GM19438 (cell line): ENCODE data around the gene TOX3.

Source experiments
- ATAC-seq: cut with Tn5 transposase; IDR thresholded peaks from one replicate; pipeline ENCODE4 v1.9.1; 2021; ENCODE audit warnings: low read depth; ENCODE audit not compliant: unreplicated experiment

Gene TOX3

GRCh38 chr16:52496051-52496876 lies 50.7 kb downstream of the TOX3 start:
- no peak for ATAC-seq

DNA sequence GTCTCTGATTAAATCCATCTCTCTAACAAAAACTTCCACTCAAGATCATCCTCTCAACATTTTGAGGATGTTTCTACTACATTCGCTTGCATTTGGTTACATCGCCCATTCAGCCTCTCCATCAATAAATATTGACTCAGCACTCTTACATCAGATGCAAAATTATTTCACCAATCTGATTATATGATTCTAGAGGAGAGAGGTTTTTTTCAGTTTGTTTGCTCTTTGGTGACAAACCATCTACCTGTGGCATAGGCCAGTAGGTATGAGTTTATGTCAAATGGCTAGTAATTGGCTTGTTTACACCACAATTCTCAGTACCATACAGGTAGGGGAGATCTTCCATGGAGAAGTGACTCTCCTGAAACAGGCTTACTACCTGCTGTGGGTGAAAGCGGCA lies 52.3 kb downstream of the TOX3 start:
- no peak for ATAC-seq

GRCh38 chr16:52494145-52494544 lies 52.8 kb downstream of the TOX3 start:
- no peak for ATAC-seq

GRCh38 chr16:52492789-52493357 lies 54.1 kb downstream of the TOX3 start:
- no peak for ATAC-seq

GRCh38 chr16:52491216-52491615 lies 55.7 kb downstream of the TOX3 start:
- no peak for ATAC-seq

DNA sequence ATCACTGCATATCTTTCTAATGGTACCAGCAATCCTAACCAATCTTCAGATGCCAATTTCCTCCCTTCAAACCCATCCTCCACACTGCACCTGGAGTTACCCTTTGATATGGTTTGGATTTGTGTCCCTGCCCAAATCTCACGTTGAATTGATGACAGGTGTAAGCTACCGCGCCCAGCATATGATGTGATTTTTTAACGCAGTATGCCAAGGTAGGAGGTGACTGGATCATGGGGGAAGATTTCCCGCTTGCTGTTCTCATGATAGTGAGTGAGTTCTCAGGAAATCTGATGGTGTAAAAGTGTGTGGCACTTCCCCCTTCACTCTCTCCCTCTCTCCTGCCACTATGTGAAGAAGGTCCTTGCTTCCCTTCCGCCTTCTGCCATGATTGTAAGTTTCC lies 57.0 kb downstream of the TOX3 start:
- no peak for ATAC-seq

- ATAC-seq: no peak
These were observed 58.1 kb downstream of the TOX3 start for GRCh38 chr16:52488837-52489289.

- no peak for ATAC-seq
These were observed 59.0 kb downstream of the TOX3 start for GRCh38 chr16:52487849-52488457.

- no peak for ATAC-seq
These were observed 66.7 kb downstream of the TOX3 start for GRCh38 chr16:52480237-52480636.

GRCh38 chr16:52476111-52476510 lies 70.8 kb downstream of the TOX3 start:
- no peak for ATAC-seq

DNA sequence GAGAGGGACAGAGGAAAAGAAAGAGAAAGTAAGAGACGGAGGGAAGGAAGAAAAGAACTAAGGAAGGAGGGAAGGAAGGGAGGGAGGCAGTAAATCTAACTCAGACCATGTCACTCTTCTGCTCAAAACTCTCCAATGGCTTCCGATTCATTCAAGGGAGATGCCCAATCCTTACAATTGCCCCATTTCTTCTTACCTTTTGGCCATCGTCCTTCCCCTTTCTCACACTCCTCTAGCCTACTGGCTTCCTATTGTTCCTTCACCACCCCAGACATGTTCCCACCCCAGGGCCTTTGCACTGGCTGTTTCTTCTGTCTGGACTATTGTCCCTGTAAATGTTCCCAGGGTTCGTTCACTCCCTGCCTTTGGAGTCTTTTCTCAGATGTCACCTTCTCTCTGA lies 72.3 kb downstream of the TOX3 start:
- ATAC-seq: no peak

GRCh38 chr16:52473096-52473495 lies 73.8 kb downstream of the TOX3 start:
- no peak for ATAC-seq

DNA sequence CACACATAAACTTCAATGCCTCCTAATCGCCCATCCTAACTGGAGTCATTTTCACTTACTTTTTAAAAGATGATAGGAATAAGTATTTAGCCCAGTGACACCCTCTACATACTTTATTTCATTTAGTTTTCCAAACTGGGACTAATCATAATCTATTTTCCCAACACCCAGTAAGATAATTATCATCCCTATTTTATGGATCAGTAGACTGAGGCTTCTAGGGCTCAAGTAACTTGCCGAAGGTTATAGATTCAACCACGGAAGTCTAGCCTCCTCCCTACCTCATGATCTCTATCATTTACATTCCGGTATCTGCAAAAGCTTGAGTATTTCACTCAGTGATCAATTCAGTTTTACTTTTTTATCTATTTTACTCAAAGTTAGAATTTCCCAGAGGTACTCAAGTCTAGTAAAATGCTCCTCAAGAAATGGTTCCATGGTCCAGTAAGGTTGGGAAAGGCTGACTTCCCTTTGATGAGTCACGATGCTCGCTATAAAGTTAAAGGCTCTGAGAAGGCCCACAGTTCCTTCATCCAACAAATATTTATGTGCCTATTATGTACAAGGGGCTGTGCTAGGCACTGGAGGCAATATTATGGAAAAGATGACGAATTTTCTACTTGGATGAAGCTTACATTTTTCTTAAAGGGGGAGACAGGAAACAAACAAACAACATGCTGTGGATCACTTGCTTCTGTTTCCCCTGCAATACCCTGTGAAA lies 75.1 kb downstream of the TOX3 start:
- ATAC-seq: no peak

DNA sequence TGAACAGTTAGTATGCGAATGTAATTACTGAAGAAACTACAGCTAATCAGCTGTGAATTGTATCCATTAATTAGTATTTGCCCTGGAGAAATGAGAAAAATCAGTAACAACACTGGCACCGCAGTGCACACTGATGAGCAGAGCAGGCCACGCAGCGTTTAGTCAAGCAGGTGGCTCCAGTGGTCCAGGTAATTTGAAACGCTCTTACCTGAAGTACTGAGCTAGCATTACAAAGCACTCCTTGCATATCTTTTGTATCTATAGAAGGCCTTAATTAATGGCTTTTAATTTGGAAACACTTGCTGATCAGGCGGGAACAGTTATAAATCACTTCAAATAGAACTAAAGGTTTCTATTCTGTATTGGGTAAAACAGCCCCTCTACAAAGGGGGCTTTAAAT lies 76.4 kb downstream of the TOX3 start:
- no peak for ATAC-seq

DNA sequence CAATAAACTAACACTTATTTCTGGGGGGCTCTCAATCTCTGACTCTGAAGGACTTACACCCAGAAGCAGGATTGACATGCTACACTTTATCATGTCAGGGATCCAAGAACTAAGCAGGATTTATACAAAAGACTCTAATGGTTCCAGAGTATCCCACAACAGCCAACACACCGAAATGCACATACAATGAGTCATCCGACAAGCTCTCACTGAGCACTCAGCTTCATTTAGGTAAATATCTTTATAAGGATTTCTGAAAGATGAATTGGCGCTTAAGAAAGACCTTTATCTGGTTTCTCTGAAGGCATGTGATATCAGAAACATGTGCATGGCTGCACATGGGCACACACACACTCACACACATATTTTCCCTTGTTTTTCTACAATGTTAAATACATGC lies 77.2 kb downstream of the TOX3 start:
- ATAC-seq: no peak

- ATAC-seq: no peak
These were observed 77.9 kb downstream of the TOX3 start for GRCh38 chr16:52469091-52469490.

- no peak for ATAC-seq
These were observed 79.2 kb downstream of the TOX3 start for GRCh38 chr16:52467753-52468152.

DNA sequence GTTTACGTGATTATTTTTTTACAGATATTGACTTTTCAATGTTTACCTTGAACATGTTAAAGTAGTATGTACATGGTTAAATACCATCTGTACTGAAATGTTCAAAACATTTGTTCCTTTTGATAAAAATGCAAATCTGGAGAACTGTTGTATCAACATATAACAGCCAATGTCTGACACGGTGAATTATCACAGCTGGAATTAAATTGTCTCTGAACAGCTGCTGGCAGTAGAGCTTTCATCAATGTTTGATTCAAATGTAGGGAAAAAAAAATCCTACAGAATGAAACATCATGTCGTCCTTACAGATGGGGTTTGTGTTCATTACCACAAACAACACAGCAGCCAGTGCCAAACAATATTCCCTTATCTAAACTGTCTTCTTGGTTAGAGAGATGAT lies 79.9 kb downstream of the TOX3 start:
- ATAC-seq: no peak

- no peak for ATAC-seq
These were observed 81.2 kb downstream of the TOX3 start for GRCh38 chr16:52465711-52466267.

- ATAC-seq: no peak
These were observed 83.0 kb downstream of the TOX3 start for GRCh38 chr16:52463904-52464303.

DNA sequence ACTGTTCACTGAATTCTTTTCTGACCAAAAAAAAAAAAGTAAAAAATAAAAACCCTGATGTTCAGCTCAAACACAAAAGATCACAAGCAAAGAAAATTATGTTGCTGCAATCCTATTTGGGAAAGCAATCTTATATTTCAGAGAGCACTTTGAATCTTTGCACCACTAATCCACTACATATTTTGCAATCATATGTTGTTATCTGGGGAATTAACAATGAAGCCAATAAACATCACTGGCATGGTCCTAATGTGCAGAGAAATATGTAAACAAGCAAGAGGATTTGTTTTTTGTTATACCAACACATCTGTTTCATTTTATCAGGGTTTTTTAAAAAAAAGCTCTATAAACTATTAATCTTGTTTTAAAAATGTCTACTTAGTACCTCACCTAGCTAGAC lies 84.1 kb downstream of the TOX3 start:
- no peak for ATAC-seq
